Transverse colon (tissue), 4 donors: Measurements from ENCODE around the gene FAM47E. TPM values are rescaled to one million over a fixed set of nuclear protein-coding genes. Genes with fewer than 3 reads are reported as not detected.

Source experiments
- DNase-seq: peaks from one replicate; pipeline ENCODE4 v3.0.0-alpha.2; 2019
- H3K27ac ChIP-seq, 4 donors: fragments of 200-600 bp; sonication (generic); 2 replicates each; pipeline ENCODE4 v1.5.1; 2016 to 2018; ENCODE audit warnings: inconsistent platforms in 4 of 4
- H3K27me3 ChIP-seq: fragments of 200-600 bp; sonication (generic); 2 replicates; pipeline ENCODE4 v1.5.1; 2017; ENCODE audit warnings: inconsistent platforms
- H3K36me3 ChIP-seq, 4 donors: fragments of 200-600 bp; sonication (generic); 2 replicates each; pipeline ENCODE4 v1.5.1; 2017 to 2019; ENCODE audit warnings: inconsistent platforms in 4 of 4
- H3K4me1 ChIP-seq, 4 donors: fragments of 200-600 bp; sonication (generic); 2 replicates each; pipeline ENCODE4 v1.5.1; 2017 to 2020; ENCODE audit warnings: inconsistent platforms in 4 of 4
- H3K4me3 ChIP-seq, 4 donors: fragments of 200-600 bp; sonication (generic); 1 replicate in 1 of 4; 2 replicates in 3 of 4; pipeline versions ENCODE4 v1.5.1 to v1.6.1; 2017 to 2019; ENCODE audit warnings: inconsistent platforms in 4 of 4
- H3K9me3 ChIP-seq, 2 donors: fragments of 200-600 bp; sonication (generic); 2 replicates each; pipeline ENCODE4 v1.5.1; 2017 to 2019; ENCODE audit warnings: inconsistent platforms in 2 of 2
- EP300 ChIP-seq: sonication (generic); formaldehyde crosslinking; IDR thresholded peaks from one replicate; pipeline ENCODE4 v1.6.1; 2017; ENCODE audit warnings: antibody characterized with exemption, low read depth
- POLR2A ChIP-seq: fragments of 450-650 bp; IDR thresholded peaks from one replicate; pipeline ENCODE4 v1.6.1; 2016; ENCODE audit warnings: antibody characterized with exemption, mild to moderate bottlenecking, moderate library complexity
- POLR2AphosphoS5 ChIP-seq, 3 donors: sonication (generic); formaldehyde crosslinking; IDR thresholded peaks; one replicate each; pipeline ENCODE4 v1.6.1; 2016; ENCODE audit warnings: antibody characterized with exemption in 3 of 3
- WGBS, 2 donors: methylation state at CpG; one replicate each; pipeline ENCODE4 v1.1.5; 2018; ENCODE audit warnings: low coverage in 1 of 2; 5-methylcytosine and 5-hydroxymethylcytosine counted together
- in situ Hi-C, 4 donors: fragments of 200-750 bp; cut with MboI; loops; one replicate each; pipeline versions ENCODE4 v1.15.0 to v1.15.1; 2017; ENCODE audit warnings: low sequenced_read_pairs in 3 of 4, low pct_ligation_motif_present in 1 of 4, low pct_unique_long_range_greater_than_20kb in 1 of 4
- intact Hi-C: fragments of 100-400 bp; cut with DNase I; formaldehyde crosslinking; loops from one replicate; pipeline ENCODE4 v1.15.1; 2023; ENCODE audit warnings: low total_unique reads
- total RNA-seq, 4 donors: library from RNA; depleted of rRNA; stranded (reverse); fragments of >200 nt; gene quantifications; one replicate each; pipeline ENCODE4 v1.1.0, GENCODE V29; 2016
- TF ChIP-seq, protein P1 (sequence below), 5 experiments: fragments of 200-600 bp in 3 of 5; fragments of 450-650 bp in 2 of 5; sonication (generic) in 3 of 5; IDR thresholded peaks; 1 replicate in 2 of 5; 2 replicates in 3 of 5; pipeline ENCODE4 v1.5.1; 2016 to 2017; ENCODE audit warnings: antibody characterized with exemption in 5 of 5, inconsistent platforms in 3 of 5, mild to moderate bottlenecking in 2 of 5, moderate library complexity in 1 of 5

Gene FAM47E
- total RNA-seq, 4 donors from 2014 or later: 0.20 to 7.8 (median 2.8) TPM

DNA sequence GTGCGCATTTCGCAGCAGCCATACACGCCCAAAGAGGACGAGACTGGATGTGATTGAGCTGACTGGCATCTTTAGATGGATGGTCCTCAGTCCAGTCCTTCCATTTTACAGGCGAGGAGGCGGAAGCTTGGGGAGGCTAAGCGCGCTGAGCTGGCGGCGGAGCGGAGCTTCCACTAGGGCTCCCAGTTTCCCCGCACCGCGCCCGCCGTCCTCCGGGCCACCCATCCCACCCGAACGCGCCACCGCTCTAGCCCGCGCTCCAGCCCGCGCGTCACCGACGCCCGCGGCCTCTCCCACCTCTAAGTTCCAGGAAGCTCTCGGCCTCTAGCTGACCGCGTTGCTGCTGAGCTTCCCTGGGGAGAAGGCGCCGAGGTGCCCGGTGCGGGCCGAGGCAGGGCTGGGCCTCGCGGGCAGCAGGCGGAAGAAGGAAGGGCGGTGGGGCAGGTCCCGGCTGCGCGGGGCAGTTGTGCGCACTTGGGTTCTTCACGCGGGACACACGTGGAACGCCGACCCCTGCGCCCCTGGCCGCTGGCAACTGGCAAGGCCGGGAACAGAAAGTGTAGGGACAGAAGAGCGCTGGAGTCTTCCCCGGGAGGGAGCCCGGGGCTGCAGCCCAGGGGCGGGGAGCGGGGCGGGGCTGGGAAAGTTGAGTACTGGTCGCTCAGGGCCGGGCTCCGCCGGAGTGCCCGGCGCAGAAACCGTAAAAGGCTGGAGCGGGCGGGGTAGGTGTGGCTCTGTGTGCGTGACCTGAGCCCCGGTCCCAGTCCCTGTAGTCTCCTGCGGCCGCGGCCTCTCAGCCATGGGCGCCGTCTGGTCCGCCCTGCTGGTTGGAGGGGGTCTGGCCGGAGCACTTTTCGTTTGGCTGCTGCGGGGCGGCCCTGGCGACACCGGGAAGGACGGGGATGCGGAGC is 54.7 kb downstream of the FAM47E start, which contains the start of gene STBD1:
Gene STBD1, plus strand, starts transcription at position 763 of the 911 bp plus-strand sequence. Its CDS starts 37 bp downstream, at position 800.
- H3K4me1 ChIP-seq: peaks cover 10 to 61% (median 29%) of the 10 kb centered on the region in 4 donors

DNA sequence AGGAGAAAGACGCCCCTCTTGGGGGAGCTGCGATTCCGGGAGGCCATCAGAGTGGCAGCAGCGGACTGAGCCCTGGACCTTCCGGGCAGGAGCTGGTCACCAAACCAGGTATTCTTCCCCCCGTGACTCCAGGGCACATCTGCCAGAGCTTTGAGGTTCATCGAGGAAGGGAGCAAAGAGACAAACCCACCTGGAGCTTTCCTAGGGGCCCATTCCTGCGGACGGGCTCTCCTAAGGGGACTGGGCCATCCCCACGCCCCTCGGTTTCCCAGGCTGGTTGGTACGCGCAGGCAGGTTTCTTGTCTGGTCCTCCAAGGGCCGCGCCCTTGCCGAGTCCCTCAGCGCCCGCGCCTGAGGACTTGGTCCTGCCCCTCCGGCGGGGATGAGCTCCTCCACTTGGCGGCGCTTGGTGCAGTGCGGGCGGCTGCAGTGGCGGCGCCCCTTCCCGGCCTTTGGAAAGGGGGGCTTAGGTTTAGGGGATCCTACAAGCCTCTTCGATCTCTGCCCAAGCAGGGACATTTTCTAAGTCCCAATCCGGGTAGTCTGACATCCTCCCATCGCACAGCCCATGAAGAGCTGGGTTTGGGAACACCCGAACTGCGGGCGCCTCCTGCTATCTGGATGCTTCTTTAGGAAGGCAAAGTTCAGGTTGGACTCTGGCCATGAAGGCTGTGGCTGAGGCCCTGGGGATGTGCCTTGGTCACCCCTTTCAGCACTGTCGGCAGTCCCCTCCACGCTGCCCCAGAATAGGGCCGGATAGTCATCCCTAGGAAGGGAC is 55.5 kb downstream of the FAM47E start:
- Histone ChIP-seq H3K4me1 (peaks cover 10 to 58% (median 36%) of the 10 kb centered on the region in 4 donors), H3K27ac (peak overlapping the region; percentile 89 to 96 (median 93)), H3K36me3 (peaks cover 0 to 4% (median 0%) of the 10 kb centered on the region in 4 donors), H3K9me3 (no peaks in the 10 kb centered on the region), H3K4me3 (peak overlapping the region; percentile 66 to 89 (median 85)), H3K27me3 (no peaks in the 10 kb centered on the region)
- intact Hi-C loops (loop anchor here (10.0 kb wide), 1 partner anchor 132 kb away; no protein-coding TSS in a partner anchor), in situ Hi-C loops (no loop called here)
- 12% methylated on average over 37 of the region's 37 CpGs; no CpG with 5 or more reads in 1 of the 2 donors for WGBS, 2 donors
- TF ChIP-seq, protein P1, sequence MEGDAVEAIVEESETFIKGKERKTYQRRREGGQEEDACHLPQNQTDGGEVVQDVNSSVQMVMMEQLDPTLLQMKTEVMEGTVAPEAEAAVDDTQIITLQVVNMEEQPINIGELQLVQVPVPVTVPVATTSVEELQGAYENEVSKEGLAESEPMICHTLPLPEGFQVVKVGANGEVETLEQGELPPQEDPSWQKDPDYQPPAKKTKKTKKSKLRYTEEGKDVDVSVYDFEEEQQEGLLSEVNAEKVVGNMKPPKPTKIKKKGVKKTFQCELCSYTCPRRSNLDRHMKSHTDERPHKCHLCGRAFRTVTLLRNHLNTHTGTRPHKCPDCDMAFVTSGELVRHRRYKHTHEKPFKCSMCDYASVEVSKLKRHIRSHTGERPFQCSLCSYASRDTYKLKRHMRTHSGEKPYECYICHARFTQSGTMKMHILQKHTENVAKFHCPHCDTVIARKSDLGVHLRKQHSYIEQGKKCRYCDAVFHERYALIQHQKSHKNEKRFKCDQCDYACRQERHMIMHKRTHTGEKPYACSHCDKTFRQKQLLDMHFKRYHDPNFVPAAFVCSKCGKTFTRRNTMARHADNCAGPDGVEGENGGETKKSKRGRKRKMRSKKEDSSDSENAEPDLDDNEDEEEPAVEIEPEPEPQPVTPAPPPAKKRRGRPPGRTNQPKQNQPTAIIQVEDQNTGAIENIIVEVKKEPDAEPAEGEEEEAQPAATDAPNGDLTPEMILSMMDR (IDR thresholded peaks at IDR 0.05): peak; percentile 34 to 51 (median 41)
- TF ChIP-seq POLR2A (no peak), POLR2AphosphoS5 (IDR thresholded peaks at IDR 0.05) (peak in 1 of 3 donors; percentile 21), EP300 (no peak)
- peak; percentile 80 for DNase-seq

More for the DNA sequence above, 54.7 kb downstream of the FAM47E start, which contains the start of gene STBD1:
- Histone ChIP-seq H3K27me3 (no peaks in the 10 kb centered on the region), H3K36me3 (peaks cover 0 to 4% (median 0%) of the 10 kb centered on the region in 4 donors), H3K4me3 (peak within 1 kb of the TSS; percentile 66 to 89 (median 85)), H3K27ac (peak within 1 kb of the TSS; percentile 89 to 96 (median 93)), H3K9me3 (no peaks in the 10 kb centered on the region)
- TF ChIP-seq POLR2A (peak; percentile 88), POLR2AphosphoS5 (IDR thresholded peaks at IDR 0.05) (peak; percentile 24 to 82 (median 58))
- TF ChIP-seq, protein P1 (IDR thresholded peaks at IDR 0.05): no peak
- peak; percentile 89 for DNase-seq
- intact Hi-C loops (loop anchor here (1.0 to 10.0 kb wide), 2 partner anchors 131 to 194 kb away; no protein-coding TSS in a partner anchor), in situ Hi-C loops (no loop called here)
- WGBS, 2 donors: 2 to 6% methylated on average over 9 to 58 of the region's 85 CpGs

DNA sequence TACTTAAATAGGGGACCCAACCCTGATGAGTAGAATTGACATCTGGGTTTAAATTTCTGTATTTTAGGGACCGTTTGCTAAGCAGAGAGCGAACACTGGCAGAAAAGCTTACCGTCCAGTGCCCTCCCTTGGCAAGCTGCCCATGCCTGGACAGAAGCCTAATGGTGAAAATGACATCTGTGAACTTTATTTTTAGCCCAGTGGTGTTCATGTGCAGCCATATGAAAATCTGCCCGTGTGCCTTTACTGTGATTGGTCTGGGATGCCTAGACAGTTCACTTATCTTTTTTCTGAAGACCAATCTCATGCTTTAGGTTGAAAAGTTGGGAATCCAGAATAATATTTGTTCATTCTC is 56.1 kb downstream of the FAM47E start:
- H3K4me3 ChIP-seq: peak overlapping the region in 3 of 4 donors; percentile 66 to 89 (median 85)
- in situ Hi-C loops: no loop called here
- H3K36me3 ChIP-seq: peaks cover 0 to 4% (median 0%) of the 10 kb centered on the region in 4 donors
- H3K9me3 ChIP-seq: no peaks in the 10 kb centered on the region
- intact Hi-C loops: loop anchor here (10.0 kb wide), 1 partner anchor 133 kb away; no protein-coding TSS in a partner anchor
- WGBS, 2 donors: 40 to 42% methylated on average over 1 to 4 of the region's 4 CpGs
- peaks cover 10 to 57% (median 37%) of the 10 kb centered on the region in 4 donors for H3K4me1 ChIP-seq
- H3K27me3 ChIP-seq: no peaks in the 10 kb centered on the region
- DNase-seq: peak; percentile 57
- H3K27ac ChIP-seq: peak overlapping the region; percentile 89 to 96 (median 93)
- TF ChIP-seq POLR2A: no peak
- no peak for TF ChIP-seq POLR2AphosphoS5 (IDR thresholded peaks at IDR 0.05)
- TF ChIP-seq, protein P1 (IDR thresholded peaks at IDR 0.05): no peak
- no peak for TF ChIP-seq EP300
